Measurements from ENCODE around the gene PHACTR1. TPM values are rescaled to one million over a fixed set of nuclear protein-coding genes. Genes with fewer than 3 reads are reported as not detected.

The PHACTR1 gene
- total RNA-seq, 2 experiments from 2014 or later = 1.3 to 2.3 TPM

- no peaks in the 10 kb centered on the region for H3K4me1 Mint-ChIP-seq (ENCODE audit: low read depth)
- intact Hi-C loops (cut with DNase I, micrococcal nuclease) = no loop called here
- POLR2A ChIA-PET = no interaction called here
These were observed 264.2 kb downstream of the PHACTR1 start for GRCh38 chr6:12980741-12981140.

DNA sequence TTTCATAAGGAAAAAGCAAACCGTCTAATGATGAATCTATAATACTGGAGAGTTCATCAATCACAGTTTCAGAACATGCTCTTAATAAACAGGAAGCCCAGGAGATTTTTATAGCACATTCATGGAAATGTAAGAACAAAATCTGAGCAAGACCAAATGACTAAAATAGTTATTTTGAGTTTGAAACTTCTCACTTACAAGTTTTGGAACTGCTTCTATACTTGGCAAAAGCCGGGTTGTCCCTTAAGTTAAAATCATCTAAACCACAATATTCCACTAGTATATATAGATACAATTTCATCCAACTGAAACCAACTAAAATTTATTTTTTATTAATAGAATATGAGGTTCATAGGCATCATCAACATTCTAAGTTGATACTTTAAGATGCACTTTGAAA lies 268.2 kb downstream of the PHACTR1 start:
- no peak for TF ChIP-seq CTCF (IDR thresholded peaks at IDR 0.05)
- DNase-seq (no peak), ATAC-seq (ENCODE audit: poor library complexity) (no peak)
- intact Hi-C loops (cut with DNase I, micrococcal nuclease) = no loop called here
- H3K36me3 ChIP-seq (ENCODE audit: insufficient read depth, low read length) = no peaks in the 10 kb centered on the region
- ChIA-PET POLR2A (no interaction called here), CTCF (no interaction called here)
- H3K4me3 Mint-ChIP-seq = no peak overlapping the region
- H3K4me1 ChIP-seq (ENCODE audit: insufficient read depth, low read length) = no peaks in the 10 kb centered on the region
- no peak overlapping the region for H3K4me3 ChIP-seq (ENCODE audit: low read length)
- H3K27me3 ChIP-seq (ENCODE audit: control insufficient read depth in 1 of 2, insufficient read depth in 2 of 2, low read length in 2 of 2) = peaks cover 0 to 4% of the 10 kb centered on the region in 2 experiments
- H3K36me3 Mint-ChIP-seq (ENCODE audit: low read depth) = no peaks in the 10 kb centered on the region
- H3K9me3 Mint-ChIP-seq = peaks cover 2% of the 10 kb centered on the region
- peaks cover 5% of the 10 kb centered on the region for H3K27me3 Mint-ChIP-seq
- no peaks in the 10 kb centered on the region for H3K4me1 Mint-ChIP-seq (ENCODE audit: low read depth)
- peaks cover 0 to 5% of the 10 kb centered on the region in 2 experiments for H3K9me3 ChIP-seq (ENCODE audit: control insufficient read depth in 1 of 2, insufficient read depth in 1 of 2, low read length in 2 of 2)
- no peak overlapping the region for H3K27ac ChIP-seq (ENCODE audit: low read depth in 1 of 2, low read length in 2 of 2)
- no peak overlapping the region for H3K27ac Mint-ChIP-seq

More at GRCh38 chr6:12980741-12981140, 264.2 kb downstream of the PHACTR1 start:
- Histone ChIP-seq H3K36me3 (ENCODE audit: insufficient read depth, low read length) (no peaks in the 10 kb centered on the region), H3K4me3 (ENCODE audit: low read length) (no peak overlapping the region), H3K9me3 (ENCODE audit: control insufficient read depth in 1 of 2, insufficient read depth in 1 of 2, low read length in 2 of 2) (peaks cover 0 to 5% of the 10 kb centered on the region in 2 experiments), H3K4me1 (ENCODE audit: insufficient read depth, low read length) (no peaks in the 10 kb centered on the region), H3K27me3 (ENCODE audit: control insufficient read depth in 1 of 2, insufficient read depth in 2 of 2, low read length in 2 of 2) (no peaks in the 10 kb centered on the region), H3K27ac (ENCODE audit: low read depth in 1 of 2, low read length in 2 of 2) (no peak overlapping the region)
- Mint-ChIP-seq H3K4me3 (no peak overlapping the region), H3K27me3 (peaks cover 5% of the 10 kb centered on the region), H3K9me3 (peaks cover 2% of the 10 kb centered on the region), H3K36me3 (ENCODE audit: low read depth) (no peaks in the 10 kb centered on the region), H3K27ac (no peak overlapping the region)
- no peak for TF ChIP-seq CTCF (IDR thresholded peaks at IDR 0.05)
- ATAC-seq (ENCODE audit: poor library complexity) (no peak), DNase-seq (no peak)
- CTCF ChIA-PET = no interaction called here

DNA sequence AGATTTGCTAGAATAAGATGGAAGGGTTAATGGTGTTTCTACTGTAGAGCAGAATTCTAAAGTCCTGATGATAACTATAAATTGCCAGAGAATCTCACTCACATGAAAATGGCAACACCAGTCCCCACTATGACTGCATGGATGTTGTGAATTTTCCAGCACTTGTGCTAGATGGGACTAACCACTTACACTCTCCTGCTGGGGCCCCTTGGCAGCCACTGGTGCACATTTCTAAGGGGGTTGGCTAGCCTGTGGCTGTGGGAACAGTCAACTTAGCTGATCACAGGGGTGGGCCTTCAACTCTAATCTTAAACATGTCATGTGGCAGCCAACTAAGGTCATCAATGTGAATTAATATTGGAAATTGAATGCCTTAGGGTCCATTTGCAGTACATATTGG lies 271.2 kb downstream of the PHACTR1 start:
- no peak for ATAC-seq (ENCODE audit: poor library complexity)
- Histone ChIP-seq H3K4me3 (ENCODE audit: low read length) (no peak overlapping the region), H3K27ac (ENCODE audit: low read depth in 1 of 2, low read length in 2 of 2) (no peak overlapping the region), H3K36me3 (ENCODE audit: insufficient read depth, low read length) (no peaks in the 10 kb centered on the region), H3K27me3 (ENCODE audit: control insufficient read depth in 1 of 2, insufficient read depth in 2 of 2, low read length in 2 of 2) (peaks cover 0 to 4% of the 10 kb centered on the region in 2 experiments), H3K9me3 (ENCODE audit: control insufficient read depth in 1 of 2, insufficient read depth in 1 of 2, low read length in 2 of 2) (no peaks in the 10 kb centered on the region), H3K4me1 (ENCODE audit: insufficient read depth, low read length) (no peaks in the 10 kb centered on the region)
- no peak for TF ChIP-seq CTCF (IDR thresholded peaks at IDR 0.05)
- Mint-ChIP-seq H3K4me1 (ENCODE audit: low read depth) (no peaks in the 10 kb centered on the region), H3K9me3 (peaks cover 2% of the 10 kb centered on the region), H3K4me3 (no peak overlapping the region), H3K27me3 (peaks cover 7% of the 10 kb centered on the region), H3K36me3 (ENCODE audit: low read depth) (no peaks in the 10 kb centered on the region), H3K27ac (no peak overlapping the region)
- ChIA-PET CTCF (no interaction called here), POLR2A (no interaction called here)
- no peak for DNase-seq
- intact Hi-C loops (cut with DNase I, micrococcal nuclease) = no loop called here

All from CD4-positive, alpha-beta T cell (primary cell).